Embryonic facial prominence (tissue), 1 donor: ENCODE data around the gene LRRC74A.
A peak's percentile ranks its signal among the peaks of the same experiment; 100 is the strongest.
"Not testable (repeated sequence)": the region's sequence is repeated elsewhere in the genome, so short reads cannot be mapped to it uniquely, and the experiment has no call there.

Source experiments
- DNase-seq: peaks from one replicate; pipeline ENCODE4 v3.0.0-alpha.2; 2016; ENCODE audit errors: extremely low spot score

The LRRC74A gene

GRCh38 chr14:76884853-76885276, 58.7 kb downstream of the LRRC74A start:
- DNase-seq, result no peak

GRCh38 chr14:76887191-76887590, 61.0 kb downstream of the LRRC74A start:
- DNase-seq, result no peak

GRCh38 chr14:76891391-76891790, 65.2 kb downstream of the LRRC74A start:
- DNase-seq, result no peak

- DNase-seq, result no peak
Observed at GRCh38 chr14:76894308-76894707, 68.1 kb downstream of the LRRC74A start.

GRCh38 chr14:76898006-76898405, 71.8 kb downstream of the LRRC74A start:
- not testable (repeated sequence) for DNase-seq

GRCh38 chr14:76900682-76901081, 74.5 kb downstream of the LRRC74A start:
- DNase-seq, result no peak

GRCh38 chr14:76901171-76902055, 75.2 kb downstream of the LRRC74A start:
- DNase-seq, result no peak

- DNase-seq, result no peak
Observed at GRCh38 chr14:76902591-76902990, 76.4 kb downstream of the LRRC74A start.

- no peak for DNase-seq
Observed at GRCh38 chr14:76904100-76904739, 78.0 kb downstream of the LRRC74A start.

- no peak for DNase-seq
Observed at GRCh38 chr14:76904740-76905569, 78.7 kb downstream of the LRRC74A start.

- no peak for DNase-seq
Observed at GRCh38 chr14:76908834-76909233, 82.6 kb downstream of the LRRC74A start.

GRCh38 chr14:76909266-76909665, 83.1 kb downstream of the LRRC74A start:
- no peak for DNase-seq

- no peak for DNase-seq
Observed at GRCh38 chr14:76910371-76910890, 84.2 kb downstream of the LRRC74A start.

- no peak for DNase-seq
Observed at GRCh38 chr14:76911473-76911872, 85.3 kb downstream of the LRRC74A start.

- DNase-seq, result not testable (repeated sequence)
Observed at GRCh38 chr14:76914533-76915081, 88.4 kb downstream of the LRRC74A start.

- no peak for DNase-seq
Observed at GRCh38 chr14:76916040-76916715, 90.0 kb downstream of the LRRC74A start.

- no peak for DNase-seq
Observed at GRCh38 chr14:76917158-76917596, 91.0 kb downstream of the LRRC74A start.

- DNase-seq, result no peak
Observed at GRCh38 chr14:76917745-76918255, 91.6 kb downstream of the LRRC74A start.

GRCh38 chr14:76918256-76918781, 92.1 kb downstream of the LRRC74A start:
- peak; percentile 82 for DNase-seq

GRCh38 chr14:76918782-76919394, 92.7 kb downstream of the LRRC74A start:
- DNase-seq, result peak; percentile 84
